ENCODE data around the gene CACNA1C. TPM values are rescaled to one million over a fixed set of nuclear protein-coding genes. Genes with fewer than 3 reads are reported as not detected.

CACNA1C gene
- total RNA-seq, 1 experiment from 2014 or later, result 1.1 TPM

DNA sequence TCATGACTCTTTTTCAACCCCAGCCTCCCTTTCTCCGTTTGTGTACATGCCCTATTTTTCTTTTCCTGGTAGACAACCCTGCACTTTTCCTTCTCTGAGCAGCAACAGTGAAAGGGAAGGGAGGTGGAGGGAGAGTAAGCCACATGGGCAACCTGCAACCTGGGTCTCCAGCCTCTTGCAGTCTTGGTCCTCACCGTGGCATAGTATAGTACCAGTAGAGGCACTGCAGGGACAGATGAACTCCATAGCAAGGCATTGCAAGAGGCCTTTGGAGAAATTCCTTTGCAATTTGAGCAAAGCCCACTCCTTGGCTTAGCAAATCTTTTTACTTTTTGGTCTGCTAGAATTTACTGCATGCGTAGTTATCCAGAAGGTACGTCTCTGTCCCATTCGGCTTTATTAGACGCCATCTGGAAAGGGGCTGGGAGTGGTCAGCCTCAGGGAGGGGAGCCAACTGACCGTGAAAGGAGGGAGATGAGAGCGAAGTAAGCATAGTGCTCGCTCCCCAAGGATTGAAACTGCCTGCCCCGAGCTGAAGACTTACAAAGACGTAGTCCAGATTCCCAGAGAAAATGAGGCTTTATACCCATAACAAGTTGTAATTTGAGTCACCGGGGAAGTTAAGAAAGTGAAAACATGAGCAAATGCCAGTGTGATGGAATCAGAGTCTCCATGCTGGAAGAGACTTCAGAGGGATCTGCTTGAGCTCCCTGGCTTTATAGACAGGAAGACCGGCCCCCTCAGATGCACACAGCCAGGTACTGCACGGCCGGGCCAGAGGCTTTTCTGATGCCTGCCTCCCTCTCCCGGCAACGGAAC, 332.0 kb downstream of the CACNA1C start:
- Mint-ChIP-seq H3K27ac (no peak overlapping the region), H3K9me3 (no peaks in the 10 kb centered on the region; a peak in 1 of 5 replicates), H3K27me3 (ENCODE audit: low read depth) (no peaks in the 10 kb centered on the region), H3K4me1 (peaks cover 4 to 6% of the 10 kb centered on the region in 2 experiments), H3K4me3 (no peak overlapping the region), H3K36me3 (ENCODE audit: insufficient read depth in 1 of 3, low read depth in 3 of 3) (no peaks in the 10 kb centered on the region)
- H2BK5ac ChIP-seq (ENCODE audit: insufficient read length, low read length), result no peak overlapping the region
- H3T11ph ChIP-seq (ENCODE audit: low read length), result no peak overlapping the region
- no peak overlapping the region for H3K27ac ChIP-seq (ENCODE audit: insufficient read length, low read depth, low read length)
- no peak overlapping the region for H2BK12ac ChIP-seq (ENCODE audit: insufficient read length, low read depth, low read length)
- no peak overlapping the region for H3K18ac ChIP-seq (ENCODE audit: insufficient read length, low read depth, low read length)
- no peak overlapping the region for H2BK20ac ChIP-seq (ENCODE audit: low read depth, low read length, poor library complexity, severe bottlenecking)
- H3K4me2 ChIP-seq (ENCODE audit: insufficient read depth, insufficient read length, low read length), result no peak overlapping the region
- H2BK120ac ChIP-seq (ENCODE audit: low read depth, low read length, poor library complexity, severe bottlenecking), result no peak overlapping the region
- no peak overlapping the region for H2AFZ ChIP-seq (ENCODE audit: low read length)
- DNase-seq, result no peak
- H4K8ac ChIP-seq (replicated peaks; ENCODE audit: insufficient read length, low read depth, low read length), result no peak overlapping the region
- H3K27me3 ChIP-seq (ENCODE audit: insufficient read depth, low read length), result no peaks in the 10 kb centered on the region
- no peak overlapping the region for H3K9ac ChIP-seq (ENCODE audit: extremely low read depth, insufficient read length, low read length)
- no peaks in the 10 kb centered on the region for H3K79me2 ChIP-seq (ENCODE audit: insufficient read depth, low read length)
- H3K23ac ChIP-seq (ENCODE audit: insufficient read length, low read depth, low read length), result no peak overlapping the region
- no peak overlapping the region for H4K91ac ChIP-seq (ENCODE audit: insufficient read length, low read depth, low read length)
- H4K20me1 ChIP-seq (ENCODE audit: control insufficient read depth, insufficient read depth, insufficient read length), result no peaks in the 10 kb centered on the region
- no CpG with 5 or more reads among the region's 17 CpGs for WGBS (ENCODE audit: extremely low coverage, insufficient read length, low lambda C conversion rate)
- H3K79me1 ChIP-seq (ENCODE audit: insufficient read depth, low read depth, low read length, poor library complexity, severe bottlenecking), result no peaks in the 10 kb centered on the region
- no peaks in the 10 kb centered on the region for H3K4me1 ChIP-seq (ENCODE audit: insufficient read depth, low read length)
- H2AK5ac ChIP-seq (ENCODE audit: insufficient read length, low read length), result no peak overlapping the region
- H4K5ac ChIP-seq (ENCODE audit: insufficient read length, low read depth, low read length), result no peak overlapping the region
- no peaks in the 10 kb centered on the region for H3K9me3 ChIP-seq (ENCODE audit: control insufficient read depth, low read depth, low read length)
- no peak overlapping the region for H3K14ac ChIP-seq (ENCODE audit: insufficient read depth, low read length)
- TF ChIP-seq, protein P1, sequence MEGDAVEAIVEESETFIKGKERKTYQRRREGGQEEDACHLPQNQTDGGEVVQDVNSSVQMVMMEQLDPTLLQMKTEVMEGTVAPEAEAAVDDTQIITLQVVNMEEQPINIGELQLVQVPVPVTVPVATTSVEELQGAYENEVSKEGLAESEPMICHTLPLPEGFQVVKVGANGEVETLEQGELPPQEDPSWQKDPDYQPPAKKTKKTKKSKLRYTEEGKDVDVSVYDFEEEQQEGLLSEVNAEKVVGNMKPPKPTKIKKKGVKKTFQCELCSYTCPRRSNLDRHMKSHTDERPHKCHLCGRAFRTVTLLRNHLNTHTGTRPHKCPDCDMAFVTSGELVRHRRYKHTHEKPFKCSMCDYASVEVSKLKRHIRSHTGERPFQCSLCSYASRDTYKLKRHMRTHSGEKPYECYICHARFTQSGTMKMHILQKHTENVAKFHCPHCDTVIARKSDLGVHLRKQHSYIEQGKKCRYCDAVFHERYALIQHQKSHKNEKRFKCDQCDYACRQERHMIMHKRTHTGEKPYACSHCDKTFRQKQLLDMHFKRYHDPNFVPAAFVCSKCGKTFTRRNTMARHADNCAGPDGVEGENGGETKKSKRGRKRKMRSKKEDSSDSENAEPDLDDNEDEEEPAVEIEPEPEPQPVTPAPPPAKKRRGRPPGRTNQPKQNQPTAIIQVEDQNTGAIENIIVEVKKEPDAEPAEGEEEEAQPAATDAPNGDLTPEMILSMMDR (conservative IDR thresholded peaks at IDR 0.05), result peak; percentile 29; the same call in 2 of the 3 replicates
- H3K56ac ChIP-seq (ENCODE audit: insufficient read length, low read depth, low read length), result no peak overlapping the region
- H3K23me2 ChIP-seq (ENCODE audit: insufficient read length, low read depth, low read length, poor library complexity, severe bottlenecking), result no peaks in the 10 kb centered on the region
- H2BK15ac ChIP-seq (ENCODE audit: low read depth, low read length), result no peak overlapping the region
- no peak overlapping the region for H3K4ac ChIP-seq (ENCODE audit: low read depth, low read length)

Data from H9 (cell line).